Endothelial cell of umbilical vein (primary cell): ENCODE results near the gene CACNA2D3.

Experiments
- FOS ChIP-seq: IDR thresholded peaks from 2 replicates; pipeline ENCODE4 v1.6.1; 2011; ENCODE audit warnings: mild to moderate bottlenecking, low read length, moderate library complexity, borderline replicate concordance; ENCODE audit not compliant: insufficient read depth
- POLR2A ChIP-seq: IDR thresholded peaks from 2 replicates; pipeline ENCODE4 v1.6.1; 2012; ENCODE audit warnings: low read depth, mild to moderate bottlenecking, control low read depth, low read length
- POLR2AphosphoS5 ChIP-seq: IDR thresholded peaks from 2 replicates; pipeline ENCODE4 v1.6.1; 2012; ENCODE audit warnings: low read depth, mild to moderate bottlenecking, control low read depth, low read length, moderate library complexity; ENCODE audit not compliant: insufficient read depth
- TF ChIP-seq, protein P1 (sequence below), 2 donors: IDR thresholded peaks; 1 replicate in 1 of 2; 2 replicates in 1 of 2; pipeline ENCODE4 v1.5.1; 2011; ENCODE audit warnings: low read length in 2 of 2, mild to moderate bottlenecking in 2 of 2, moderate library complexity in 2 of 2, control low read depth in 1 of 2, inconsistent platforms in 1 of 2, low read depth in 1 of 2; ENCODE audit not compliant: insufficient read depth in 1 of 2; ENCODE audit errors: extremely low read depth in 1 of 2

DNA sequence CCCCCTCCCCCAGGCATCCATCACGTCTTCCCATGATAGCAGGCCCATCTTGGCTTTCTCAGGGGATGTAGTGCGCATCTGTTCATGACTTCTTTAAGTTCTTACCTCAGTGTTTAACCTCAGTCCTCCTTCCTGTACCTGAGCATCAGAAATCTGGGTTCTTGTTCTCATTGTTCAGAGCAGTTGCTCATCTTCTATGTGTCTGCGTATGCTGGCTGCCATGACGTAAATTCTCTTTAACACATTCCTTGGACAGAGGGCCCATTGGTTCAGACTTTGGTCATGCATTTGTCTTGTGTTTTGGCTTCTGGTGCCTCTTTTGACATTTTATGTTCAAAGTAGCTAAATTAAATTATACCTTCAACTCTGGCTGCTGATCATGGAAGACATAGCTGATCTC lies 227.3 kb downstream of the CACNA2D3 start:
- TF ChIP-seq, protein P1, sequence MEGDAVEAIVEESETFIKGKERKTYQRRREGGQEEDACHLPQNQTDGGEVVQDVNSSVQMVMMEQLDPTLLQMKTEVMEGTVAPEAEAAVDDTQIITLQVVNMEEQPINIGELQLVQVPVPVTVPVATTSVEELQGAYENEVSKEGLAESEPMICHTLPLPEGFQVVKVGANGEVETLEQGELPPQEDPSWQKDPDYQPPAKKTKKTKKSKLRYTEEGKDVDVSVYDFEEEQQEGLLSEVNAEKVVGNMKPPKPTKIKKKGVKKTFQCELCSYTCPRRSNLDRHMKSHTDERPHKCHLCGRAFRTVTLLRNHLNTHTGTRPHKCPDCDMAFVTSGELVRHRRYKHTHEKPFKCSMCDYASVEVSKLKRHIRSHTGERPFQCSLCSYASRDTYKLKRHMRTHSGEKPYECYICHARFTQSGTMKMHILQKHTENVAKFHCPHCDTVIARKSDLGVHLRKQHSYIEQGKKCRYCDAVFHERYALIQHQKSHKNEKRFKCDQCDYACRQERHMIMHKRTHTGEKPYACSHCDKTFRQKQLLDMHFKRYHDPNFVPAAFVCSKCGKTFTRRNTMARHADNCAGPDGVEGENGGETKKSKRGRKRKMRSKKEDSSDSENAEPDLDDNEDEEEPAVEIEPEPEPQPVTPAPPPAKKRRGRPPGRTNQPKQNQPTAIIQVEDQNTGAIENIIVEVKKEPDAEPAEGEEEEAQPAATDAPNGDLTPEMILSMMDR (IDR thresholded peaks at IDR 0.05; ENCODE audit: extremely low read depth in 1 of 2, insufficient read depth in 1 of 2, low read depth in 1 of 2, low read length in 2 of 2): no peak
- TF ChIP-seq FOS (no peak), POLR2A (no peak), POLR2AphosphoS5 (no peak)
